Measurements from ENCODE around the gene PDGFRB. TPM values are rescaled to one million over a fixed set of nuclear protein-coding genes. Genes with fewer than 3 reads are reported as not detected.

Gene PDGFRB
- total and polyA plus RNA-seq, 2 of the 4 experiments (the other 2 are of a cell fraction) = 108 to 124 TPM

- Histone ChIP-seq H2BK5ac (ENCODE audit: low read depth, low read length, poor library complexity, severe bottlenecking) (no peak overlapping the region), H3K27me3 (ENCODE audit: control insufficient read depth, insufficient read depth, low read length) (peaks cover 15% of the 10 kb centered on the region), H3K36me3 (ENCODE audit: control insufficient read depth, insufficient read depth, low read length) (no peaks in the 10 kb centered on the region), H2BK15ac (ENCODE audit: low read depth, low read length) (no peak overlapping the region), H3K56ac (ENCODE audit: extremely low read depth, insufficient read depth, low read length) (no peak overlapping the region), H2BK120ac (ENCODE audit: low read depth, low read length) (no peak overlapping the region), H2AK5ac (ENCODE audit: low read depth, low read length) (no peak overlapping the region), H4K5ac (ENCODE audit: low read depth, low read length) (no peak overlapping the region), H3K27ac (ENCODE audit: insufficient read depth, low read length) (no peak overlapping the region), H3K9me1 (ENCODE audit: insufficient read depth, low read length) (peaks cover 23% of the 10 kb centered on the region), H3K14ac (replicated peaks; ENCODE audit: low read depth, low read length) (no peak overlapping the region), H3K79me1 (ENCODE audit: low read depth in 1 of 2, low read length in 2 of 2) (no peaks in the 10 kb centered on the region; a peak in 1 of 4 replicates), H3K4me3 (ENCODE audit: insufficient read depth, low read depth, low read length) (no peak overlapping the region), H2BK20ac (ENCODE audit: low read depth, low read length) (no peak overlapping the region), H4K91ac (ENCODE audit: insufficient read depth, low read depth, low read length) (no peak overlapping the region), H3K9me3 (ENCODE audit: control insufficient read depth, insufficient read depth, low read length) (peaks cover 9% of the 10 kb centered on the region), H3K4ac (ENCODE audit: low read depth, low read length) (no peak overlapping the region), H2AFZ (replicated peaks; ENCODE audit: low read length, poor library complexity) (no peak overlapping the region), H3K23ac (ENCODE audit: low read depth, low read length) (no peak overlapping the region), H3K18ac (ENCODE audit: low read depth, low read length) (no peak overlapping the region), H3K4me2 (ENCODE audit: low read depth, low read length) (no peak overlapping the region), H4K8ac (ENCODE audit: low read depth in 2 of 2, low read length in 2 of 2) (no peak overlapping the region), H3K9ac (ENCODE audit: low read depth, low read length) (no peak overlapping the region), H2AK9ac (replicated peaks; ENCODE audit: low read depth, low read length, poor library complexity) (no peak overlapping the region), H3K4me1 (ENCODE audit: control insufficient read depth, insufficient read depth, low read length) (peaks cover 16% of the 10 kb centered on the region), H4K20me1 (ENCODE audit: insufficient read depth, low read length) (no peaks in the 10 kb centered on the region)
- TF ChIP-seq ELK1 (IDR thresholded peaks at IDR 0.05; ENCODE audit: borderline replicate concordance, low read depth, low read length) = no peak
- no peak for TF ChIP-seq RFX5 (IDR thresholded peaks at IDR 0.05; ENCODE audit: low read depth, low read length)
- TF ChIP-seq MAFK (IDR thresholded peaks at IDR 0.05; ENCODE audit: low read depth, low read length) = no peak
- TF ChIP-seq FOS (IDR thresholded peaks at IDR 0.05; ENCODE audit: low read depth, low read length) = no peak
- TF ChIP-seq RAD21 (IDR thresholded peaks at IDR 0.05; ENCODE audit: low read length) = no peak
- TF ChIP-seq NFE2L2 (IDR thresholded peaks at IDR 0.05; ENCODE audit: low read depth, low read length) = no peak
- TF ChIP-seq BHLHE40 (IDR thresholded peaks at IDR 0.05; ENCODE audit: low read depth, low read length) = no peak
- no peak for TF ChIP-seq SMC3 (IDR thresholded peaks at IDR 0.05; ENCODE audit: low read depth, low read length)
- TF ChIP-seq MXI1 (IDR thresholded peaks at IDR 0.05; ENCODE audit: borderline replicate concordance, low read depth, low read length) = no peak
- TF ChIP-seq CEBPB (IDR thresholded peaks at IDR 0.05; ENCODE audit: low read depth, low read length) = no peak
- no peak for TF ChIP-seq POLR2A (IDR thresholded peaks at IDR 0.05; ENCODE audit: low read depth, low read length)
- TF ChIP-seq RCOR1 (IDR thresholded peaks at IDR 0.05; ENCODE audit: insufficient replicate concordance, low read length) = no peak
- TF ChIP-seq CHD1 (IDR thresholded peaks at IDR 0.05; ENCODE audit: low read depth, low read length) = no peak
- no peak for TF ChIP-seq USF2 (IDR thresholded peaks at IDR 0.05; ENCODE audit: low read depth, low read length)
- no peak for TF ChIP-seq CTCF (conservative IDR thresholded peaks at IDR 0.05; ENCODE audit: low read depth, low read length)
- no peak for TF ChIP-seq MAZ (IDR thresholded peaks at IDR 0.05; ENCODE audit: borderline replicate concordance, low read depth, low read length)
- ChIA-PET CTCF (no interaction called here), POLR2A (ENCODE audit: unreplicated experiment) (no interaction called here)
- in situ Hi-C loops (cut with MboI; ENCODE audit: low sequenced_read_pairs) = no loop called here
- DNase-seq (no peak), ATAC-seq (ENCODE audit: low read depth) (no peak)
- WGBS, 2 experiments (ENCODE audit: extremely low coverage in 2 of 2, insufficient read length in 1 of 2) = no CpG with 5 or more reads among the region's 3 CpGs
- dilution Hi-C loops (cut with HindIII; ENCODE audit: low sequenced_read_pairs, unreplicated experiment) = no loop called here
- intact Hi-C loops (cut with micrococcal nuclease) = no loop called here
- no TSS peak for BruUV-seq (replicated peaks)
These were observed 84.8 kb downstream of the PDGFRB start for GRCh38 chr5:150070821-150071220.
